HG03439 (cell line): ENCODE measurements around the gene PML.
"Not testable (repeated sequence)": the region's sequence is repeated elsewhere in the genome, so short reads cannot be mapped to it uniquely, and the experiment has no call there.

Experiments
- ATAC-seq: cut with Tn5 transposase; IDR thresholded peaks from one replicate; pipeline ENCODE4 v1.9.1; 2021; ENCODE audit warnings: mild to moderate bottlenecking, moderate library complexity; ENCODE audit not compliant: unreplicated experiment

The PML gene

DNA sequence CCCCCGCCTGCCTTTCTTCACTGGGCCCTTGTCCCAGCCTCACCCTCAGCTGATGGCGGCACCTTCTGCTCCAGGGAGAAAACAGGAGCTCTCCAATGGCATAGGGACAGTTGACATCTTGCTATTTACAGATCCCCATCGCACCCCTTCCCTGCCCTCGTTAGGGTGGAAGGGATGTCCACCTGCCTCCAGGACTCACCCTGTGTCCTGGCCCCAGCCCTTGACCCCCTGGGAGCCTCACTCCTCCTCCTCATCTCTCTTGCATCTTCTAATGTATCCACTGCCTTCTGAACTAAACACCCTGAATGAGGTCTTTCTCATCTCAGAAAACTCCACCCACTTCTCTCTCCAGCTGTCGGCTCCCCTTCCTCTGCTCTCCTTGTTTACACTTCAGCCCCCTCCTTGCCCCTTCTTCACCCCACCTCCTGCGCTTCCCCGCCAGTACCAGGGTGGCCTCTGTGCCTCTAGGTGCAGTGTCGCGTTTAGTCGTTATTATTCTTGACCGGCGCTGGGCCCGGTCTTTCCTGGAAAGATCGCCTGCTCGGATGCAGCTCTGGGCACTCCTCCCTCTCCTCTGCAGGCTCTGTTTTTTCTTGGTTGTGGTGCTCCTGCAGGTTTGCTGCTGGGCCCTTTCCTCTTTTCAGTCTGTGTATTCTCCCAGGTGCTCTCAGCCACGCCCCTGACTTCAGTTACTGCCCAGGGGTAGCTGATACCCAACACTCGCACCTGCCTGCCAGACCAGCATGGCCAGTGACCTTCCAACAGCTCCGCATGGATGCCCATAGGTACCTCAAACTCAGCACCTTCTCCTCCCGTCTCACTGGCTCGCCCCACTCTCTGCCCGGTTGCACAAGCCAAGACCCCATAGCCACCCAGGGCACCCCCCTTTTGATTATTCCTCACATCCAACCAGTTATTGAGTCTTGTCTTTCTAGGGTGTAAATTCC lies 42.9 kb downstream of the PML start:
- ATAC-seq = no peak

GRCh38 chr15:74038707-74039655 lies 44.5 kb downstream of the PML start:
- ATAC-seq = no peak

- ATAC-seq = no peak
Measured at GRCh38 chr15:74039656-74040010, 45.1 kb downstream of the PML start.

- no peak for ATAC-seq
Measured at GRCh38 chr15:74040109-74040850, 45.8 kb downstream of the PML start.

- no peak for ATAC-seq
Measured at GRCh38 chr15:74041311-74041756, 46.8 kb downstream of the PML start.

DNA sequence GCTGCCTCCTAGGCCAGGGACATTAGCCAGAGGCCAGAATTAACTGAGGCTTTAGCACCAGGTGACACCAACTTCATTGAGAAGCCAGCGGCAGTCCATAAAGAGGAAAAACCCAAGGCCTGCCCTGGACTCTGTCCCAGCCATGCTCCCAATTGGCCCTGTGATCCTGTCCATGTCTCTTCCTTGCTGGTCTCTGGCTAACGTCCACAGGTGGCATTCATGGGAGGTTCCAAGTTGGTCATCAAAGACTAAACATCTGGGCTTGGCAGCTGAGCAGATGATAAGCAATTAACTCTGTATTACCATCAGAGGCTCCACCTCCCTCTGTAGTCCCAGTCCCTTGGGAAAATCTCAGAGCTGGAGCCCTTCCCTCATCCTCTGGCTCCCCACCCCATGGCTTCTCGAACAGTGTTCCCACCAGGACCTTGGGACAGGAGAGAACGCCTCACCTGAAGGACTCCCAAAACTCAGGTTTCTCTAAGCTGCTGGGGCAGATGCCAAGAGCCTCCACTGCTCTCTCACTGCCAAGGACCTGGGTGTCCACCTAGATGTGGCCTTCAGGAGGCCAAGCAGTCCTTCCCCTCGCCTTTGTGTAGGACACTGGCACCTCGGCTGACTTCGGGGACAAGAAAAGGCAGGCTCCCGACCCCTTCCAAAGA lies 47.4 kb downstream of the PML start:
- ATAC-seq = no peak

GRCh38 chr15:74042603-74043424 lies 48.3 kb downstream of the PML start:
- ATAC-seq = no peak

- no peak for ATAC-seq
Measured at GRCh38 chr15:74043425-74044266, 49.1 kb downstream of the PML start.

DNA sequence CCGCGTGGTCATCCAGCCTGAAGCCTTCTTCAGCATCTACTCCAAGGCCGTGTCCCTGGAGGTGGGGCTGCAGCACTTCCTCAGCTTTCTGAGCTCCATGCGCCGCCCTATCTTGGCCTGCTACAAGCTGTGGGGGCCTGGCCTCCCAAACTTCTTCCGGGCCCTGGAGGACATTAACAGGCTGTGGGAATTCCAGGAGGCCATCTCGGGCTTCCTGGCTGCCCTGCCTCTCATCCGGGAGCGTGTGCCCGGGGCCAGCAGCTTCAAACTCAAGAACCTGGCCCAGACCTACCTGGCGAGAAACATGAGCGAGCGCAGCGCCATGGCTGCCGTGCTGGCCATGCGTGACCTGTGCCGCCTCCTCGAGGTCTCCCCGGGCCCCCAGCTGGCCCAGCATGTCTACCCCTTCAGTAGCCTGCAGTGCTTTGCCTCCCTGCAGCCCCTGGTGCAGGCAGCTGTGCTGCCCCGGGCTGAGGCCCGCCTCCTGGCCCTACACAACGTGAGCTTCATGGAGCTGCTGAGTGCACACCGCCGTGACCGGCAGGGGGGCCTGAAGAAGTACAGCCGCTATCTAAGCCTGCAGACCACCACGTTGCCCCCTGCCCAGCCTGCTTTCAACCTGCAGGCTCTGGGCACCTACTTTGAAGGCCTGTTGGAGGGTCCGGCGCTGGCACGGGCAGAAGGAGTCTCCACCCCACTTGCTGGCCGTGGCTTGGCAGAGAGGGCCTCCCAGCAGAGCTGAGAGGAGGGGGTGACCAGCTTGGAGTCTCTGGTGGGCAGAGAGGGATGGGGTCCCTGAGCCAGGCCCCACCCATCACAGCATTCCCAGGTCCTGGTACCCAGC lies 50.0 kb downstream of the PML start:
- ATAC-seq = no peak

- no peak for ATAC-seq
Measured at GRCh38 chr15:74045184-74045583, 50.7 kb downstream of the PML start.

DNA sequence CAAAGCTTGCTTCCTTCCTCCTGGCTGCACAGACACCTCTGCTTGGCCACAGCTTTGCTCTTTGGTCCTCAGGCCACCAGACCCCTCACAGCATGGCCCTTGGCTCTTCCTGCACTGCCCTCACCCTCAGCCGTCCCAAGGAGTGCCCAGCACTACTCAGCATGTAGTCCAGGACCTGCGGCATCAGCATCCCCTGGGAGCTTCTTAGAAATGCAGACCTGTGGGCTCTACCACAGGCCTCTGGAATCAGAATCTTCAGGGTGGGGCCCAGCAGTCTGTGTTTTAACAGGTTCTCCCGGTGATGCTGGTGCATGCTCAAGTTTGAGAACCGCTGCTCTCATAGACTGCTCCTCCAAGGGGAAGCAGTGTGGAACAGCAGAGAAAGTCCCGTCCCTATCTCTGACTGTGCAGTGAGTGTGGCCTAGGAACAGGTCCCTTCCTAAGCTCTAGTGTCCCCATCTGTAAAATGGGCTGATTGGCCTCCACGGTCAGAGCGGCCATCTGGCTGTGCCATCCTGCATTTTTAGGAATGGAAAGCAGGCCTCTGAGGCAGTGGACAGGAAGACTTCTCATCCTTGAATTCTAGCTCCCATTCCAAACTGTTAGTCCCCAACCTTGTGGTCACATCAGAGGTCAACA lies 51.2 kb downstream of the PML start:
- ATAC-seq = no peak

GRCh38 chr15:74046275-74046674 lies 51.8 kb downstream of the PML start:
- no peak for ATAC-seq

DNA sequence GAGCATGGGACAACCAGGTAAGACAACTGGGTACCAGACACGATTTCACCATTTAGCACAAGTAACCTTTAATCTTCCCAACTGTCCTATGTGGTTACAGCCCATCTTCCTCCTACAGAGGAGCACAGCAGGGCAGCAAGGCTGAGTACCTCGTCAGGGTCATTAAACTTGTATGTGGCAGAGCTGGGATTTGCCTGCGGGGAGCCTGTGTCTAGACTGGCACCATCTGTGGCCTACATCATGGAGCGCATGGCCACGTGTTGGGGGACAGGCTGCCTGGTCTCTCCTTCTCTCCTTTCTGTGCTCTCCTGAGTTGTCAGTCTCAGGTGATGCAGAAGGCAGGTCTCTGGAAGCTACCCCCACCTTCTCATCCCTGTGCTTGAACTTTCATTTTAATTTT lies 55.6 kb downstream of the PML start:
- ATAC-seq = no peak

GRCh38 chr15:74050556-74051234 lies 56.2 kb downstream of the PML start:
- no peak for ATAC-seq

DNA sequence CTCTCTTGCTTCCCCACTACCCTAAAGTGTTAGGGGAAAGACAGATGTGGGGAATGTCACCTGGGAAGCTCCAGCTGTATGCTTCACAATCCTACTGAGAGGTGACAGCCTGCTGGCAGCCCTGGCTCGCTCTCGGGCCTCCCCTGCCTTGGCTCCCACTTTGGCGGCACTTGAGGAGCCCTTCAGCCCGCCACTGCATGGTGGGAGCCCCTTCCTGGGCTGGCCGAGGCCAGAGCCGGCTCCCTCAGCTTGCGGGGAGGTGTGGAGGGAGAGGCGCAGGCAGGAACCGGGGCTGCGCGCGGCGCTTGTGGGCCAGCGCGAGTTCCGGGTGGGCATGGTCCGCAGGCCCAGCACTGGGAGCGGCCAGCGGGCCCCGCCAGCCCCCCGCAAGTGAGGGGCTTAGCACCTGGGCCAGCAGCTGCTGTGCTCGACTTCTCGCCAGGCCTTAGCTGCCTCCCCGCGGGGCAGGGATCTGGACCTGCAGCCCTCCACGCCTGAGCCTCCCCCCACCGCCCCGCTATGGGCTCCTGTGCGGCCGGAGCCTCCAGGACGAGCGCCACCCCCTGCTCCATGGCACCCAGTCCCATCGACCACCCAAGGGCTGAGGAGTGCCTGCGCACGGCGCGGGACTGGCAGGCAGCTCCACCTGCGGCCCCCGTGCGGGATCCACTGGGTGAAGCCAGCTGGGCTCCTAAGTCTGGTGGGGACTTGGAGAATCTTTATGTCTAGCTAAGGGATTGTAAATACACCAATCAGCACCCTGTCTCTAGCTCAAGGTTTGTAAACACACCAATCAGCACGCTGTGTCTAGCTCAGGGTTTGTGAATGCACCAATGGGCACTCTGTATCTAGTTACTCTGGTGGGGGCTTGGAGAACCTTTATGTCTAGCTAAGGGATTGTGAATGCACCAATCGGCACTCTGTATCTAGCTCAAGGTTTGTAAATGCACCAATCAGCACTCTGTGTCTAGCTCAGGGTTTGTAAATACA lies 58.0 kb downstream of the PML start:
- not testable (repeated sequence) for ATAC-seq

DNA sequence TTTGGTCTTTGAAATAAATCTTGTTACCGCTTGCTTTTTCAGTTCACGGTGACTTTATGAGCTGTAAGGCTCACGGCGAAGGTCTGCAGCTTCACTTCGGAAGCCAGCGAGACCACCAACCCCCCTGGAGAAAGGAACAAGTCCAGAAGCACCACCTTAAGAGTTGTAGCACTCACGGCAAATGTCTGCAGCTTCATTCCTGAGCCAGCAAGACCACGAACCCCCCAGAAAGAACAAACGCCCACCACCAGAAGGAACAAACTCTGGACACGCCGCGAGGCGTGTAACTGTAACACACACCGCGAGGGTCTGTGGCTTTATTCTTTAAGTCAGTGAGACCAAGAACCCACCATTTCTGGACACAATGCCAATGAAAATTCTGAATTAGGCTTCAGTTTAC lies 59.0 kb downstream of the PML start:
- no peak for ATAC-seq
